Testis (tissue), 2 donors: ENCODE data around the gene C2orf42.

Experiments used
- POLR2A ChIP-seq: fragments of 450-650 bp; IDR thresholded peaks from one replicate; pipeline ENCODE4 v1.6.1; 2017; ENCODE audit warnings: antibody characterized with exemption, mild to moderate bottlenecking, moderate library complexity
- TF ChIP-seq, protein P1 (sequence below), 3 experiments: fragments of 450-650 bp in 2 of 3; fragments of 200-600 bp in 1 of 3; sonication (generic) in 1 of 3; IDR thresholded peaks; one replicate each; pipeline ENCODE4 v1.5.1; 2016 to 2019; ENCODE audit warnings: antibody characterized with exemption in 3 of 3, mild to moderate bottlenecking in 2 of 3, moderate library complexity in 1 of 3

DNA sequence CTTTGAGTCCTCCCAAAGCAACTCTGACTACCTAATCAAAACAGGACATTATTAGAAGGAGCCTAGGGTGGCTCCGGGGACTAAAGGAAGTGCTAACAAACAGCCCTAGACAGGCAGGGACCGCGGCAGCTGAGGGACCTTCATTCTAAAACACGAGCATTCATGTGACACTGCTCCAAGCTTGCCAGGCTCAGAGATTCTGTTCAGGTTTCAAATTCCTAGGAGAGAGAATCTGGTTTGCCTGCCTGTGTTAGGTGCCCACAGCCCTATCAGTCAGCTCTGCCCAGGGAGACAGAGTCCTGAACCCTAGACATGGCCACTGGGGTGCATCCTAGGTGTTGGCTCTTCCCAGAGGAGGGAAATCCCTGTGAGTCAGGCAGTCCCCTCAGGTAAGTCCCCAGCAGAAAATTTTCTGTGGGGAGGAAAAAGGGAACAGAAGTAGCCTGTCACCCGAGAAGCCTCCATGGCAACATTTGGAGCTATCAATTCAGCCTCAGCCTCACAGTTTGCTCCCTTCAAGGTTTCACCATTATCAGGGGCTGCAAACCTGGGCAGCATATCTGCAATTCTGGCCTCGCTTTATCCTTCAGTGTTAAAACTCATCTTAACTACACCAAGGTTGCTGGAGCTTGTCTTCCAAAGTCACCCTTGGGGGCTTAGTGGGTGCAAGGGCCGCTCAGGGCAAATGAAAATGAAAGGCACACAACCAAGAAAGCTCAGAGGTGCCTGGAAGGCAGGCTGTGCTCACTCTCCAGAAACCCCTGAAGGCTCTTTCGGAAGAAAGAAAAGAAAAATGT, 75.0 kb downstream of the C2orf42 start:
- TF ChIP-seq, protein P1, sequence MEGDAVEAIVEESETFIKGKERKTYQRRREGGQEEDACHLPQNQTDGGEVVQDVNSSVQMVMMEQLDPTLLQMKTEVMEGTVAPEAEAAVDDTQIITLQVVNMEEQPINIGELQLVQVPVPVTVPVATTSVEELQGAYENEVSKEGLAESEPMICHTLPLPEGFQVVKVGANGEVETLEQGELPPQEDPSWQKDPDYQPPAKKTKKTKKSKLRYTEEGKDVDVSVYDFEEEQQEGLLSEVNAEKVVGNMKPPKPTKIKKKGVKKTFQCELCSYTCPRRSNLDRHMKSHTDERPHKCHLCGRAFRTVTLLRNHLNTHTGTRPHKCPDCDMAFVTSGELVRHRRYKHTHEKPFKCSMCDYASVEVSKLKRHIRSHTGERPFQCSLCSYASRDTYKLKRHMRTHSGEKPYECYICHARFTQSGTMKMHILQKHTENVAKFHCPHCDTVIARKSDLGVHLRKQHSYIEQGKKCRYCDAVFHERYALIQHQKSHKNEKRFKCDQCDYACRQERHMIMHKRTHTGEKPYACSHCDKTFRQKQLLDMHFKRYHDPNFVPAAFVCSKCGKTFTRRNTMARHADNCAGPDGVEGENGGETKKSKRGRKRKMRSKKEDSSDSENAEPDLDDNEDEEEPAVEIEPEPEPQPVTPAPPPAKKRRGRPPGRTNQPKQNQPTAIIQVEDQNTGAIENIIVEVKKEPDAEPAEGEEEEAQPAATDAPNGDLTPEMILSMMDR (IDR thresholded peaks at IDR 0.05) = no peak
- TF ChIP-seq POLR2A = no peak
